GM23338 (cell line): ENCODE data around the gene S100A14. TPM values are rescaled to one million over a fixed set of nuclear protein-coding genes. Genes with fewer than 3 reads are reported as not detected.

Experiments
- ATAC-seq: fragments of 200-7000 bp; cut with Tn5 transposase; 3 replicates; pipeline ENCODE4 v1.9.1; 2020
- DNase-seq: peaks from one replicate; pipeline ENCODE4 v3.0.0-alpha.2; 2015; ENCODE audit warnings: low spot score
- H2AFZ ChIP-seq: fragments of 200-600 bp; sonication (generic); 2 replicates; pipeline ENCODE4 v1.8.0; 2016; ENCODE audit warnings: antibody characterized with exemption, mild to moderate bottlenecking, moderate library complexity
- H3F3A ChIP-seq: fragments of 200-600 bp; sonication (generic); replicated peaks from 2 replicates; pipeline ENCODE4 v1.8.0; 2017; ENCODE audit warnings: antibody characterized with exemption, mixed run types, low read depth
- H3K27ac ChIP-seq: fragments of 200-600 bp; sonication (generic); 2 replicates; pipeline ENCODE4 v1.6.1; 2016; ENCODE audit warnings: low read depth
- H3K27me3 ChIP-seq: fragments of 200-600 bp; sonication (generic); 2 replicates; pipeline ENCODE4 v1.8.0; 2016; ENCODE audit warnings: mild to moderate bottlenecking, mixed run types, moderate library complexity; ENCODE audit not compliant: insufficient read depth
- H3K36me3 ChIP-seq: fragments of 200-600 bp; sonication (generic); 2 replicates; pipeline ENCODE4 v1.8.0; 2016; ENCODE audit warnings: mild to moderate bottlenecking; ENCODE audit not compliant: insufficient read depth
- H3K4me1 ChIP-seq: fragments of 200-600 bp; sonication (generic); 2 replicates; pipeline ENCODE4 v1.8.0; 2016; ENCODE audit warnings: mild to moderate bottlenecking, moderate library complexity; ENCODE audit not compliant: insufficient read depth
- H3K4me2 ChIP-seq: fragments of 200-600 bp; sonication (generic); 2 replicates; pipeline ENCODE4 v1.7.1; 2017; ENCODE audit warnings: mixed run types
- H3K4me3 ChIP-seq: fragments of 200-600 bp; sonication (generic); 2 replicates; pipeline ENCODE4 v1.6.1; 2016; ENCODE audit warnings: mixed run types
- H3K79me2 ChIP-seq: fragments of 200-600 bp; sonication (generic); replicated peaks from 2 replicates; pipeline ENCODE4 v1.8.0; 2017; ENCODE audit warnings: mild to moderate bottlenecking; ENCODE audit not compliant: insufficient read depth
- H3K9me2 ChIP-seq: fragments of 200-600 bp; sonication (generic); 2 replicates; pipeline ENCODE4 v1.8.0; 2017; ENCODE audit not compliant: insufficient read depth
- H4K20me1 ChIP-seq: fragments of 200-600 bp; sonication (generic); replicated peaks from 2 replicates; pipeline ENCODE4 v1.8.0; 2017; ENCODE audit warnings: mild to moderate bottlenecking; ENCODE audit not compliant: insufficient read depth
- H3K27ac Mint-ChIP-seq: 2 replicates; pipeline ENCODE4 v1.8.0; 2020; ENCODE audit warnings: inconsistent platforms, mild to moderate bottlenecking, moderate library complexity, mixed read lengths
- H3K27me3 Mint-ChIP-seq: 3 replicates; pipeline ENCODE4 v1.8.0; 2022; ENCODE audit warnings: low read depth, mild to moderate bottlenecking, moderate library complexity, mixed read lengths, inconsistent platforms; ENCODE audit not compliant: insufficient read depth, poor library complexity
- H3K36me3 Mint-ChIP-seq: 3 replicates; pipeline ENCODE4 v1.8.0; 2021; ENCODE audit warnings: low read depth, mild to moderate bottlenecking, inconsistent platforms, moderate library complexity, mixed read lengths
- H3K4me1 Mint-ChIP-seq: 3 replicates; pipeline ENCODE4 v1.8.0; 2020; ENCODE audit warnings: mild to moderate bottlenecking, inconsistent platforms, mixed read lengths
- H3K4me3 Mint-ChIP-seq: 3 replicates; pipeline ENCODE4 v1.8.0; 2021; ENCODE audit warnings: moderate library complexity, mild to moderate bottlenecking, inconsistent platforms, mixed read lengths
- H3K9me3 Mint-ChIP-seq: 3 replicates; pipeline ENCODE4 v1.8.0; 2020; ENCODE audit warnings: moderate library complexity, mild to moderate bottlenecking, inconsistent platforms, mixed read lengths
- ETS1 ChIP-seq: IDR thresholded peaks from 2 replicates; pipeline ENCODE4 v1.6.1; 2016; ENCODE audit warnings: antibody characterized with exemption
- EZH2 ChIP-seq: fragments of 200-600 bp; sonication (generic); IDR thresholded peaks from one replicate; pipeline ENCODE4 v1.8.0; 2017; ENCODE audit warnings: antibody characterized with exemption, mild to moderate bottlenecking, low read depth; ENCODE audit not compliant: unreplicated experiment
- JUNB ChIP-seq: IDR thresholded peaks from one replicate; pipeline ENCODE4 v1.6.1; 2016; ENCODE audit warnings: antibody characterized with exemption; ENCODE audit not compliant: unreplicated experiment
- NANOG ChIP-seq: IDR thresholded peaks from 2 replicates; pipeline ENCODE4 v1.6.1; 2016; ENCODE audit warnings: antibody characterized with exemption, borderline replicate concordance
- POLR2AphosphoS5 ChIP-seq: IDR thresholded peaks from 2 replicates; pipeline ENCODE4 v1.6.1; 2016; ENCODE audit warnings: antibody characterized with exemption, low read depth
- REST ChIP-seq: IDR thresholded peaks from one replicate; pipeline ENCODE4 v1.6.1; 2018; ENCODE audit warnings: antibody characterized with exemption; ENCODE audit not compliant: unreplicated experiment
- STAT1 ChIP-seq: IDR thresholded peaks from one replicate; pipeline ENCODE4 v1.6.1; 2016; ENCODE audit warnings: antibody characterized with exemption; ENCODE audit not compliant: unreplicated experiment
- ZNF114 ChIP-seq: fragments of 250-450 bp; sonication (Bioruptor Pico); IDR thresholded peaks from 2 replicates; pipeline ENCODE4 v1.5.0; 2020; ENCODE audit warnings: mild to moderate bottlenecking, moderate library complexity
- ZNF331 ChIP-seq: fragments of 250-450 bp; sonication (Bioruptor Pico); IDR thresholded peaks from 2 replicates; pipeline ENCODE4 v1.5.0; 2020; ENCODE audit warnings: low read depth, mild to moderate bottlenecking, moderate library complexity
- ZNF462 ChIP-seq: fragments of 250-450 bp; sonication (Bioruptor Pico); IDR thresholded peaks from 2 replicates; pipeline ENCODE4 v1.5.0; 2020; ENCODE audit warnings: mild to moderate bottlenecking, moderate library complexity
- polyA plus RNA-seq: library from polyadenylated mRNA; unstranded; fragments of >200 nt; fragmentation: Nextera tagmentation; extraction: Ambion mirVana; gene quantifications from 2 replicates; pipeline ENCODE4 v1.2.1, GENCODE V29; 2016
- total RNA-seq: library from RNA; depleted of rRNA; stranded (reverse); fragments of >200 nt; shearing (Covaris generic); gene quantifications from 2 replicates; pipeline ENCODE4 v1.2.3, GENCODE V29; 2014

S100A14 gene
- total and polyA plus RNA-seq, 2 experiments from 2014 or later = 0.28 to 0.53 TPM

GRCh38 chr1:153628638-153629342 is 12.7 kb upstream of the S100A14 start:
- H3K4me1 Mint-ChIP-seq = peaks cover 47% of the 10 kb centered on the region
- Histone ChIP-seq H3K36me3 (no peaks in the 10 kb centered on the region), H3F3A (peaks cover 8% of the 10 kb centered on the region; the same call in 1 of the 2 replicates), H3K9me2 (0 out of 2 replicates have a peak, but pooled peaks cover 3% of the 10 kb centered on the region), H3K79me2 (no peaks in the 10 kb centered on the region), H3K4me2 (no peak overlapping the region), H3K27me3 (no peaks in the 10 kb centered on the region), H4K20me1 (no peaks in the 10 kb centered on the region), H3K27ac (no peak overlapping the region), H3K4me1 (peaks cover 11% of the 10 kb centered on the region), H2AFZ (no peak overlapping the region), H3K4me3 (no peak overlapping the region)
- peaks cover 31% of the 10 kb centered on the region for H3K36me3 Mint-ChIP-seq
- H3K9me3 Mint-ChIP-seq = no peaks in the 10 kb centered on the region
- DNase-seq (no peak), ATAC-seq (no peak)
- no peak overlapping the region for H3K27ac Mint-ChIP-seq
- peaks cover 18% of the 10 kb centered on the region for H3K27me3 Mint-ChIP-seq
- H3K4me3 Mint-ChIP-seq = no peak overlapping the region
- TF ChIP-seq ZNF331 (no peak), REST (no peak), ETS1 (no peak), EZH2 (no peak), POLR2AphosphoS5 (no peak), ZNF462 (CRISPR knock-in tag) (no peak), STAT1 (no peak), ZNF114 (CRISPR knock-in tag) (no peak), JUNB (no peak), NANOG (no peak)
